HG02973 (cell line): ENCODE results near the gene TMEM121.

ENCODE experiments used
- ATAC-seq: cut with Tn5 transposase; IDR thresholded peaks from one replicate; pipeline ENCODE4 v1.9.1; 2021; ENCODE audit warnings: moderate library complexity; ENCODE audit not compliant: unreplicated experiment

Gene TMEM121

GRCh38 chr14:105525861-105526775, at the start of gene TMEM121:
TMEM121 (plus strand) TSS chr14:105526583; CDS start chr14:105528835, 2,252 bp downstream.
- no peak for ATAC-seq

GRCh38 chr14:105476831-105477659, 49.3 kb upstream of the TMEM121 start:
- no peak for ATAC-seq

- ATAC-seq, result no peak
Observed at GRCh38 chr14:105477660-105478397, 48.6 kb upstream of the TMEM121 start.

- no peak for ATAC-seq
Observed at GRCh38 chr14:105478398-105479251, 47.8 kb upstream of the TMEM121 start.

- ATAC-seq, result no peak
Observed at GRCh38 chr14:105479431-105480158, 46.8 kb upstream of the TMEM121 start.

- no peak for ATAC-seq
Observed at GRCh38 chr14:105480199-105480746, 46.1 kb upstream of the TMEM121 start.

- ATAC-seq, result peak; percentile 47
Observed at GRCh38 chr14:105480807-105481801, 45.3 kb upstream of the TMEM121 start.

- ATAC-seq, result peak; percentile 47
Observed at GRCh38 chr14:105481886-105482457, 44.4 kb upstream of the TMEM121 start.

- no peak for ATAC-seq
Observed at GRCh38 chr14:105482486-105483110, 43.8 kb upstream of the TMEM121 start.

GRCh38 chr14:105483300-105484068, 42.9 kb upstream of the TMEM121 start:
- no peak for ATAC-seq

- no peak for ATAC-seq
Observed at GRCh38 chr14:105484069-105484996, 42.0 kb upstream of the TMEM121 start.

- no peak for ATAC-seq
Observed at GRCh38 chr14:105484997-105485393, 41.4 kb upstream of the TMEM121 start.

GRCh38 chr14:105485739-105486162, 40.6 kb upstream of the TMEM121 start:
- ATAC-seq, result no peak

GRCh38 chr14:105486163-105486973, 40.0 kb upstream of the TMEM121 start, which contains the start of gene CRIP1:
CRIP1 (plus strand) TSS chr14:105486886; CDS start chr14:105487260, 374 bp downstream.
- ATAC-seq, result no peak
